Smooth muscle cell (in vitro differentiated cells): Measurements from ENCODE around the gene LRCH4. TPM values are rescaled to one million over a fixed set of nuclear protein-coding genes. Genes with fewer than 3 reads are reported as not detected.
"Not testable (repeated sequence)": the region's sequence is repeated elsewhere in the genome, so short reads cannot be mapped to it uniquely, and the experiment has no call there.

ENCODE experiments used
- DNase-seq: peaks from one replicate; lab custom pipeline; 2025; ENCODE audit not compliant: unreplicated experiment; lab: John Stamatoyannopoulos, UW
- H2AFZ ChIP-seq: fragments of 200-600 bp; sonication (generic); 2 replicates; pipeline ENCODE4 v1.6.0; 2016; ENCODE audit warnings: antibody characterized with exemption, low read depth, mild to moderate bottlenecking
- H3F3A ChIP-seq: fragments of 200-600 bp; sonication (generic); 2 replicates; pipeline ENCODE4 v1.6.0; 2017; ENCODE audit warnings: antibody characterized with exemption, low read depth
- H3K27ac ChIP-seq: fragments of 200-600 bp; sonication (generic); 2 replicates; pipeline ENCODE4 v1.5.1; 2016; ENCODE audit warnings: low read depth, mild to moderate bottlenecking
- H3K27me3 ChIP-seq: fragments of 200-600 bp; sonication (generic); 2 replicates; pipeline ENCODE4 v1.6.1; 2016; ENCODE audit warnings: low read depth, mild to moderate bottlenecking
- H3K36me3 ChIP-seq: fragments of 200-600 bp; sonication (generic); 2 replicates; pipeline ENCODE4 v1.5.1; 2016; ENCODE audit warnings: low read depth
- H3K4me1 ChIP-seq: fragments of 200-600 bp; sonication (generic); 2 replicates; pipeline ENCODE4 v1.5.1; 2016; ENCODE audit warnings: low read depth
- H3K4me2 ChIP-seq: fragments of 200-600 bp; sonication (generic); 2 replicates; pipeline ENCODE4 v1.6.0; 2016; ENCODE audit warnings: mild to moderate bottlenecking
- H3K4me3 ChIP-seq: fragments of 200-600 bp; sonication (generic); 2 replicates; pipeline ENCODE4 v1.5.1; 2016; ENCODE audit warnings: mild to moderate bottlenecking
- H3K79me2 ChIP-seq: fragments of 200-600 bp; sonication (generic); 2 replicates; pipeline ENCODE4 v1.6.0; 2016; ENCODE audit warnings: low read depth, mild to moderate bottlenecking
- H3K9ac ChIP-seq: fragments of 200-600 bp; sonication (generic); 2 replicates; pipeline ENCODE4 v1.6.0; 2016; ENCODE audit warnings: low read depth
- H3K9me3 ChIP-seq: fragments of 200-600 bp; sonication (generic); replicated peaks from 2 replicates; pipeline ENCODE4 v1.5.1; 2016; ENCODE audit warnings: low read depth
- H4K20me1 ChIP-seq: fragments of 200-600 bp; sonication (generic); 2 replicates; pipeline ENCODE4 v1.6.0; 2016; ENCODE audit warnings: low read depth
- WGBS: methylation state at CpG from one replicate; pipeline ENCODE4 v1.1.7; 2016; ENCODE audit warnings: low lambda C conversion rate; 5-methylcytosine and 5-hydroxymethylcytosine counted together
- polyA plus RNA-seq: library from polyadenylated mRNA; unstranded; fragments of >200 nt; fragmentation: Nextera tagmentation; extraction: Ambion mirVana; gene quantifications from 2 replicates; pipeline ENCODE4 v1.2.1, GENCODE V29; 2016
- total RNA-seq: library from RNA; depleted of rRNA; stranded (reverse); fragments of >200 nt; gene quantifications from 2 replicates; pipeline ENCODE4 v1.2.3, GENCODE V29; 2014
- TF ChIP-seq, protein P1 (sequence below): fragments of 200-600 bp; sonication (generic); IDR thresholded peaks from 2 replicates; pipeline ENCODE4 v1.5.1; 2017; ENCODE audit warnings: borderline replicate concordance, mild to moderate bottlenecking, antibody characterized with exemption; ENCODE audit not compliant: insufficient read depth, poor library complexity, severe bottlenecking

Gene LRCH4
- total and polyA plus RNA-seq, 2 experiments from 2014 or later = 48.2 to 58.5 TPM

DNA sequence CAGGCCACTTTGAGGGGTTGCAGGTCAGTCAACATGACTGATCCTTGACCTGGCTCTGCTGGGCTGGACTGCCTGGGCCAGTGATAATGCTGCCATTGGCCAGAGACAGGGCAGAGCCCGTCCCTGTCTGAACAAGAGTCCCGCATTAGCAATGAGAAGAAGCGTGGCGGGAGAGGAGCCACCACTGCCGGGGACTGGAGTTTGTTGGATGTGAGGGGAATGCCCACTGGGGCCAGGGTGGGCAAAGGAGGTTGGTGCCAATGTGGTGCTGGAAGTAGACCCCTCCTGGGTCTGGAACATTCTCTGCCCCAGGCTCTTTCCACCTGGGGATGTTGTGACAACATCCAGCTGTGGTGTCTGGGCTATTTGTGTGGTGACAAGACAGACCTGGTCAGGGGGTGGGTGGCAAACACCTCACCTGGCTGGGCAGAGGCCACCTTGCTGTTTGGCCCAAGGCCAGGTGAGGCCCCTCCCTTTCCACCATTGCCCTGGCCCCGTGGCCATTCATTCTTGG, 19.9 kb downstream of the LRCH4 start:
- Histone ChIP-seq H3K9ac (no peak overlapping the region), H3F3A (no peaks in the 10 kb centered on the region), H2AFZ (no peak overlapping the region), H3K9me3 (no peaks in the 10 kb centered on the region), H3K4me3 (no peak overlapping the region), H3K4me1 (peaks cover 11% of the 10 kb centered on the region), H4K20me1 (no peaks in the 10 kb centered on the region), H3K27me3 (peaks cover 3% of the 10 kb centered on the region), H3K36me3 (no peaks in the 10 kb centered on the region), H3K79me2 (no peaks in the 10 kb centered on the region), H3K4me2 (no peak overlapping the region), H3K27ac (no peak overlapping the region)
- DNase-seq = no peak
- 90% methylated on average over 6 of the region's 6 CpGs for WGBS
- TF ChIP-seq, protein P1, sequence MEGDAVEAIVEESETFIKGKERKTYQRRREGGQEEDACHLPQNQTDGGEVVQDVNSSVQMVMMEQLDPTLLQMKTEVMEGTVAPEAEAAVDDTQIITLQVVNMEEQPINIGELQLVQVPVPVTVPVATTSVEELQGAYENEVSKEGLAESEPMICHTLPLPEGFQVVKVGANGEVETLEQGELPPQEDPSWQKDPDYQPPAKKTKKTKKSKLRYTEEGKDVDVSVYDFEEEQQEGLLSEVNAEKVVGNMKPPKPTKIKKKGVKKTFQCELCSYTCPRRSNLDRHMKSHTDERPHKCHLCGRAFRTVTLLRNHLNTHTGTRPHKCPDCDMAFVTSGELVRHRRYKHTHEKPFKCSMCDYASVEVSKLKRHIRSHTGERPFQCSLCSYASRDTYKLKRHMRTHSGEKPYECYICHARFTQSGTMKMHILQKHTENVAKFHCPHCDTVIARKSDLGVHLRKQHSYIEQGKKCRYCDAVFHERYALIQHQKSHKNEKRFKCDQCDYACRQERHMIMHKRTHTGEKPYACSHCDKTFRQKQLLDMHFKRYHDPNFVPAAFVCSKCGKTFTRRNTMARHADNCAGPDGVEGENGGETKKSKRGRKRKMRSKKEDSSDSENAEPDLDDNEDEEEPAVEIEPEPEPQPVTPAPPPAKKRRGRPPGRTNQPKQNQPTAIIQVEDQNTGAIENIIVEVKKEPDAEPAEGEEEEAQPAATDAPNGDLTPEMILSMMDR = no peak

GRCh38 chr7:100565133-100565571, 20.8 kb downstream of the LRCH4 start:
- no peak overlapping the region for H3K9ac ChIP-seq
- no peaks in the 10 kb centered on the region for H3F3A ChIP-seq
- TF ChIP-seq, protein P1 = no peak
- no peaks in the 10 kb centered on the region for H3K79me2 ChIP-seq
- H3K9me3 ChIP-seq = no peaks in the 10 kb centered on the region
- H3K4me2 ChIP-seq = no peak overlapping the region
- no peak overlapping the region for H3K4me3 ChIP-seq
- no peak overlapping the region for H2AFZ ChIP-seq
- no peaks in the 10 kb centered on the region for H3K27me3 ChIP-seq
- peaks cover 8% of the 10 kb centered on the region for H3K4me1 ChIP-seq
- WGBS = 96% methylated on average over 11 of the region's 11 CpGs
- no peak for DNase-seq
- no peaks in the 10 kb centered on the region for H3K36me3 ChIP-seq
- H3K27ac ChIP-seq = no peak overlapping the region
- no peaks in the 10 kb centered on the region for H4K20me1 ChIP-seq

DNA sequence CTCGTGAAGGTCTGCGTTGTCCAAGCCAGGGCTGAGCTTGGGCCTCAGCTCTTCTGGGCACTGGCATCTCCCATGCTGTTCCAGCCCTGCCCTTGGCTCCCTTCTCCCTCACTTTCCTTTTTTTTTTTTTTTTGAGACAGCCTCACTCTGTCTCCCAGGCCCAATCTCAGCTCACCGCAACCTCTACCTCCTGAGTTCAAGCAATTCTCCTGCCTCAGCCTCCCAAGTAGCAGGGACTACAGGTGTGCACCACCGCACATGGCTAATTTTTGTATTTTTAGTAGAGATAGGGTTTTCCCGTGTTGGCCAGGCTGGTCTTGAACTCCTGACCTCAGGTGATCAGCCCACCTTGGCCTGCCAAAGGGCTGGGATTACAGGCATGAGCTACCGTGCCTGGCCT, 21.5 kb downstream of the LRCH4 start:
- H3F3A ChIP-seq, H3K4me2 ChIP-seq, H3K36me3 ChIP-seq, H3K4me3 ChIP-seq, H3K27ac ChIP-seq, H2AFZ ChIP-seq, H4K20me1 ChIP-seq, H3K27me3 ChIP-seq, DNase-seq, H3K79me2 ChIP-seq, H3K9me3 ChIP-seq, H3K4me1 ChIP-seq, H3K9ac ChIP-seq: not testable (repeated sequence)
- 96% methylated on average over 6 of the region's 6 CpGs for WGBS

DNA sequence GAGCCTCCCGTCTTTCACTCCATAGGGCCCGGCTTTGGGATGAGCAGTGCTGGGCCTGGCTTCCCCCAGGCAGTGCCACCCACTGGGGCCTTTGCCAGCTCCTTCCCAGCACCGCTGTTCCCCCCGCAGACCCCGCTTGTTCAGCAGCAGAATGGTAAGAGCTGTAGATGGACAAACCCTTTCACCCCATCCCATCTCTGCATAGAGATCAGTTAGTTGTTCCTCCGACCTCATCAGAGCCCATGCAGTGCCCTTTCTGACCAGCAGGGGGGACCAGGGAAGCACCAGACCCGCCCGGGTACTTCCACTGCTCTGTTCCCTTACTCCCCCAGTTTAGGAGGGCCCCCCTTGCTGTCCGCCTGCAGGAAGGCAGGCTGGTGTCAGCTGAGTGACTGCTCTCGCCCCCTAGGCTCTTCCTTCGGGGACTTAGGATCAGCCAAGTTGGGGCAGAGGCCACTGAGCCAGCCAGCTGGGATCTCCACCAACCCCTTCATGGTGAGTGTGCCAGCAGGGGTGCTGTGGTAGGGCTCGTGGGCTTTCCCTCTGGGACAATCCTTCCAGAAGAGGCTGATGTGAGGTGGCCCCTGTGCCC, 22.0 kb downstream of the LRCH4 start:
- H3K36me3 ChIP-seq = no peaks in the 10 kb centered on the region
- H4K20me1 ChIP-seq = no peaks in the 10 kb centered on the region
- TF ChIP-seq, protein P1 = peak; percentile 90
- H3F3A ChIP-seq = no peaks in the 10 kb centered on the region
- no peak overlapping the region for H2AFZ ChIP-seq
- no peak overlapping the region for H3K27ac ChIP-seq
- WGBS = 39% methylated on average over 12 of the region's 12 CpGs
- no peak overlapping the region for H3K9ac ChIP-seq
- no peaks in the 10 kb centered on the region for H3K27me3 ChIP-seq
- H3K9me3 ChIP-seq = no peaks in the 10 kb centered on the region
- H3K79me2 ChIP-seq = no peaks in the 10 kb centered on the region
- H3K4me2 ChIP-seq = no peak overlapping the region
- peak; percentile 52 for DNase-seq
- H3K4me3 ChIP-seq = no peak overlapping the region
- H3K4me1 ChIP-seq = no peaks in the 10 kb centered on the region
